GM12878 (cell line): ENCODE measurements around the gene GTPBP4. TPM values are rescaled to one million over a fixed set of nuclear protein-coding genes. Genes with fewer than 3 reads are reported as not detected.
A peak's percentile ranks its signal among the peaks of the same experiment; 100 is the strongest.

Experiments used
- ATAC-seq: fragments of 200-7000 bp; cut with Tn5 transposase; 3 replicates; pipeline ENCODE4 v1.9.1; 2020; ENCODE audit warnings: mild to moderate bottlenecking, moderate library complexity
- BruUV-seq: library from RNA; stranded (reverse); fragments of 400-500 nt; replicated peaks from 2 replicates; lab custom pipeline; 2021; lab: Mats Ljungman, UMichigan
- CTCF ChIA-PET: fragments of 300-600 bp; sonication (Branson Sonifier 250); formaldehyde crosslinking; extraction: SDS; loops from one replicate; lab custom pipeline; 2021; ENCODE audit warnings: inconsistent platforms; lab: Yijun Ruan, JAX
- POLR2A ChIA-PET: fragments of 350-600 bp; formaldehyde crosslinking; extraction: SDS; loops from one replicate; lab custom pipeline; 2021; ENCODE audit warnings: inconsistent platforms; lab: Charles Lee
- RAD21 ChIA-PET: fragments of 300-600 bp; sonication (Branson Sonifier 250); formaldehyde crosslinking; loops from one replicate; lab custom pipeline; 2023; ENCODE audit warnings: antibody characterized with exemption; ENCODE audit not compliant: unreplicated experiment; lab: Charles Lee
- SMC1A ChIA-PET: fragments of 300-600 bp; sonication (Branson Sonifier 250); formaldehyde crosslinking; loops from one replicate; lab custom pipeline; 2023; ENCODE audit not compliant: unreplicated experiment, uncharacterized antibody; lab: Charles Lee
- DNase-seq: peaks from one replicate; pipeline ENCODE4 v3.0.0-alpha.2; 2011; ENCODE audit warnings: low read depth, low spot score
- FAIRE-seq: peaks from 3 replicates; lab custom pipeline; 2011; peaks lifted over from hg19 to GRCh38; lab: Jason Lieb, UNC
- H2AFZ ChIP-seq: 2 replicates; pipeline ENCODE4 v1.6.0; 2011; ENCODE audit warnings: low read depth, low read length, control low read depth; ENCODE audit not compliant: control insufficient read depth
- H3K27ac ChIP-seq: 2 replicates; pipeline ENCODE4 v1.5.1; 2011; ENCODE audit warnings: control low read depth; ENCODE audit not compliant: control insufficient read depth, insufficient read depth
- H3K27me3 ChIP-seq, 2 experiments: replicated peaks in 1 of 2; 2 replicates each; pipeline versions ENCODE4 v1.6.0 to v1.6.1; 2011; ENCODE audit warnings: low read length in 1 of 2; ENCODE audit not compliant: control insufficient read depth in 2 of 2, insufficient read depth in 2 of 2
- H3K36me3 ChIP-seq, 2 experiments: 2 replicates each; pipeline ENCODE4 v1.5.1; 2011; ENCODE audit warnings: low read length in 1 of 2; ENCODE audit not compliant: control insufficient read depth in 2 of 2, insufficient read depth in 2 of 2
- H3K4me1 ChIP-seq: 2 replicates; pipeline ENCODE4 v1.6.1; 2011; ENCODE audit warnings: mild to moderate bottlenecking, low read length, moderate library complexity, mixed read lengths; ENCODE audit not compliant: control insufficient read depth, insufficient read depth
- H3K4me2 ChIP-seq: 2 replicates; pipeline ENCODE4 v1.6.0; 2011; ENCODE audit warnings: control low read depth; ENCODE audit not compliant: control insufficient read depth, insufficient read depth
- H3K4me3 ChIP-seq: fragments of 200-600 bp; sonication (generic); 2 replicates; pipeline ENCODE4 v1.5.1; 2016
- H3K79me2 ChIP-seq: 2 replicates; pipeline ENCODE4 v1.6.0; 2011; ENCODE audit warnings: low read length; ENCODE audit not compliant: control insufficient read depth, insufficient read depth
- H3K9ac ChIP-seq: 2 replicates; pipeline ENCODE4 v1.8.0; 2011; ENCODE audit warnings: low read length, control low read depth, mixed read lengths; ENCODE audit not compliant: control insufficient read depth, insufficient read depth
- H3K9me3 ChIP-seq: replicated peaks from 3 replicates; pipeline ENCODE4 v1.5.1; 2011; ENCODE audit warnings: mild to moderate bottlenecking, low read length; ENCODE audit not compliant: control insufficient read depth, insufficient read depth
- H4K20me1 ChIP-seq: 2 replicates; pipeline ENCODE4 v1.6.0; 2011; ENCODE audit not compliant: control insufficient read depth, insufficient read depth
- ELK1 ChIP-seq: IDR thresholded peaks from 2 replicates; pipeline ENCODE4 v1.6.1; 2012; ENCODE audit warnings: low read depth, low read length, improper control_type of control experiment
- MAX ChIP-seq: IDR thresholded peaks from 2 replicates; pipeline ENCODE4 v1.6.1; 2012; ENCODE audit warnings: low read depth, low read length, improper control_type of control experiment
- MLLT1 ChIP-seq: fragments of 450-650 bp; IDR thresholded peaks from 2 replicates; pipeline ENCODE4 v1.6.1; 2016; ENCODE audit warnings: mild to moderate bottlenecking
- RUNX3 ChIP-seq: IDR thresholded peaks from 2 replicates; pipeline ENCODE4 v1.6.1; 2012; ENCODE audit warnings: low read length, inconsistent platforms
- SPI1 ChIP-seq: IDR thresholded peaks from 2 replicates; pipeline ENCODE4 v1.6.1; 2011; ENCODE audit warnings: low read depth, mild to moderate bottlenecking, low read length, moderate library complexity, borderline replicate concordance; ENCODE audit not compliant: insufficient read depth
- ZNF592 ChIP-seq: fragments of 450-650 bp; IDR thresholded peaks from 2 replicates; pipeline ENCODE4 v1.6.1; 2017; ENCODE audit warnings: mild to moderate bottlenecking, moderate library complexity
- ZNF622 ChIP-seq: fragments of 450-650 bp; IDR thresholded peaks from 2 replicates; pipeline ENCODE4 v1.6.1; 2017; ENCODE audit warnings: mild to moderate bottlenecking, inconsistent platforms
- WGBS: methylation state at CpG from one replicate; pipeline ENCODE4 v1.1.6; 2016; ENCODE audit warnings: low lambda C conversion rate; ENCODE audit not compliant: insufficient replicate concordance, insufficient coverage; ENCODE audit errors: missing lambda C conversion rate; 5-methylcytosine and 5-hydroxymethylcytosine counted together
- in situ Hi-C: fragments of 300-500 bp; cut with MboI; formaldehyde crosslinking; loops from 9 replicates; pipeline ENCODE4 v1.14.3; 2018; ENCODE audit warnings: mixed read lengths
- intact Hi-C: fragments of 100-400 bp; cut with micrococcal nuclease; formaldehyde crosslinking; loops from one replicate; pipeline ENCODE4 v1.14.2; 2022; ENCODE audit not compliant: unreplicated experiment
- polyA plus RNA-seq, 11 experiments: library from polyadenylated mRNA; depleted of rRNA in 4 of 11; unstranded in 6 of 11; stranded (reverse) in 5 of 11; fragments of >200 nt; fragmentation: Nextera tagmentation in 4 of 11; fragmentation: Illumina TruSeq in 1 of 11; extraction: Ambion mirVana in 4 of 11; extraction: Trizol in 1 of 11; gene quantifications; 1 replicate in 1 of 11; 2 replicates in 10 of 11; pipeline versions ENCODE4 v1.2.1 to v1.2.3, GENCODE V29; 2011 to 2016; ENCODE audit warnings: inconsistent platforms in 2 of 11, missing spikeins in 2 of 11, low read depth in 1 of 11
- total RNA-seq, 4 experiments: library from RNA; depleted of rRNA in 3 of 4; stranded (reverse); fragments of >200 nt in 3 of 4; fragmentation: Illumina TruSeq in 1 of 4; extraction: Trizol in 1 of 4; gene quantifications; 2 replicates each; pipeline versions ENCODE4 v1.2.1 to v1.2.3, GENCODE V29; 2013 to 2021

GTPBP4 gene
- total and polyA plus RNA-seq, 10 of the 15 experiments (the other 5 are each of a cell fraction or from before 2014, with no cell fraction given) = 58.5 to 118 (median 71.4) TPM

GRCh38 chr10:986137-986825 lies 2.0 kb upstream of the GTPBP4 start (continued):
- no peak for TF ChIP-seq ZNF592
- TF ChIP-seq MAX = no peak

- FAIRE-seq (peak; percentile 52), DNase-seq (no peak), ATAC-seq (no peak)
- in situ Hi-C loops (no loop called here), intact Hi-C loops (loop anchor here (5.0 kb wide), 1 partner anchor 55 kb away; no protein-coding TSS in a partner anchor)
- Histone ChIP-seq H3K9me3 (no peaks in the 10 kb centered on the region; the same call in 2 of the 3 replicates), H2AFZ (no peak overlapping the region), H4K20me1 (peaks cover 3% of the 10 kb centered on the region; the same call in 1 of the 2 replicates), H3K36me3 (peaks cover 3% of the 10 kb centered on the region in 2 experiments; a peak in 3 of 4 replicates), H3K9ac (peak overlapping the region; percentile 93), H3K4me3 (peak overlapping the region; percentile 75), H3K4me1 (peaks cover 14% of the 10 kb centered on the region), H3K27me3 (no peaks in the 10 kb centered on the region), H3K79me2 (peaks cover 46% of the 10 kb centered on the region), H3K27ac (peak overlapping the region; percentile 92), H3K4me2 (peak overlapping the region; percentile 83)
- 59% methylated on average over 14 of the region's 14 CpGs for WGBS
- CTCF ChIA-PET = interaction anchor here (1.2 to 2.1 kb wide), 5 partner anchors 13 to 71 kb away, joined by 3 to 6 read pairs (median 4); no protein-coding TSS in a partner anchor
- no TSS peak for BruUV-seq
- TF ChIP-seq ZNF622 = no peak
- peak; percentile 39; the same call in 1 of the 2 replicates for TF ChIP-seq RUNX3
- TF ChIP-seq MLLT1 = peak; percentile 75; the same call in 1 of the 2 replicates
- peak; percentile 89 for TF ChIP-seq SPI1
- TF ChIP-seq ELK1 = no peak
- SMC1A ChIA-PET = interaction anchor here (0.6 to 4.5 kb wide), 13 partner anchors 11 to 93 kb away, joined by 3 to 25 read pairs (median 4); partner anchors contain the start of gene LARP4B
- RAD21 ChIA-PET = interaction anchor here (1.1 to 2.3 kb wide), 7 partner anchors 13 to 62 kb away, joined by 3 to 9 read pairs (median 4); partner anchors contain the start of gene IDI1
- POLR2A ChIA-PET = interaction anchor here (1.0 to 3.5 kb wide), 7 partner anchors 13 to 65 kb away, joined by 3 to 23 read pairs (median 3); partner anchors contain the start of gene IDI1
These were observed 1.2 kb upstream of the GTPBP4 start for GRCh38 chr10:986881-987619.
